ENCODE results near the gene C15orf61.
A peak's percentile ranks its signal among the peaks of the same experiment; 100 is the strongest.

C15orf61 gene

GRCh38 chr15:67515090-67515489 lies 5.8 kb upstream of the C15orf61 start:
- no peak for DNase-seq

- no peak for DNase-seq
Measured at GRCh38 chr15:67515557-67515956, 5.4 kb upstream of the C15orf61 start.

- DNase-seq, result no peak
Measured at GRCh38 chr15:67520321-67521028, 456 bp upstream of the C15orf61 start.

- peak in 1 of 2 donors; percentile 25 for DNase-seq
Measured at GRCh38 chr15:67521783-67522568, 1.0 kb downstream of the C15orf61 start.

- no peak for DNase-seq
Measured at GRCh38 chr15:67523330-67523729, 2.4 kb downstream of the C15orf61 start.

GRCh38 chr15:67524235-67524634 lies 3.3 kb downstream of the C15orf61 start:
- no peak for DNase-seq

- no peak for DNase-seq
Measured at GRCh38 chr15:67528513-67528912, 7.6 kb downstream of the C15orf61 start.

GRCh38 chr15:67531379-67531914 lies 10.5 kb downstream of the C15orf61 start:
- no peak for DNase-seq

GRCh38 chr15:67533873-67534272 lies 12.9 kb downstream of the C15orf61 start:
- DNase-seq, result no peak

GRCh38 chr15:67534360-67534759 lies 13.4 kb downstream of the C15orf61 start:
- DNase-seq, result no peak

- no peak for DNase-seq
Measured at GRCh38 chr15:67537771-67538170, 16.8 kb downstream of the C15orf61 start.

GRCh38 chr15:67542420-67543347 lies 21.8 kb downstream of the C15orf61 start, which contains the start of gene MAP2K5:
MAP2K5 (plus strand) TSS chr15:67542703; CDS start chr15:67543336, 633 bp downstream.
- peak; percentile 78 to 83 for DNase-seq

GRCh38 chr15:67543348-67543718 lies 22.4 kb downstream of the C15orf61 start:
- no peak for DNase-seq

GRCh38 chr15:67544475-67544874 lies 23.5 kb downstream of the C15orf61 start:
- DNase-seq, result no peak

- DNase-seq, result no peak
Measured at GRCh38 chr15:67545864-67546263, 24.9 kb downstream of the C15orf61 start.

- DNase-seq, result no peak
Measured at GRCh38 chr15:67547064-67547463, 26.1 kb downstream of the C15orf61 start.

- no peak for DNase-seq
Measured at GRCh38 chr15:67547836-67548235, 26.9 kb downstream of the C15orf61 start.

GRCh38 chr15:67548236-67548852 lies 27.4 kb downstream of the C15orf61 start:
- no peak for DNase-seq

- no peak for DNase-seq
Measured at GRCh38 chr15:67548862-67549651, 28.1 kb downstream of the C15orf61 start.

- DNase-seq, result no peak
Measured at GRCh38 chr15:67549736-67550135, 28.8 kb downstream of the C15orf61 start.

GRCh38 chr15:67550522-67550921 lies 29.6 kb downstream of the C15orf61 start:
- no peak for DNase-seq
